Suprapubic skin (tissue), 4 donors: Measurements from ENCODE around the gene ARAP3.

Experiments
- CTCF ChIP-seq, 2 donors: fragments of 200-600 bp in 1 of 2; fragments of 450-650 bp in 1 of 2; sonication (generic) in 1 of 2; IDR thresholded peaks; one replicate each; pipeline ENCODE4 v1.5.1; 2016 to 2019; ENCODE audit warnings: antibody characterized with exemption in 2 of 2, mild to moderate bottlenecking in 1 of 2, moderate library complexity in 1 of 2
- EP300 ChIP-seq: sonication (generic); formaldehyde crosslinking; IDR thresholded peaks from one replicate; pipeline ENCODE4 v1.6.1; 2017; ENCODE audit warnings: antibody characterized with exemption
- POLR2A ChIP-seq, 2 donors: fragments of 450-650 bp; IDR thresholded peaks; one replicate each; pipeline ENCODE4 v1.6.1; 2017; ENCODE audit warnings: antibody characterized with exemption in 2 of 2, mild to moderate bottlenecking in 2 of 2, moderate library complexity in 2 of 2
- POLR2AphosphoS5 ChIP-seq, 3 donors: sonication (generic); formaldehyde crosslinking; IDR thresholded peaks; one replicate each; pipeline ENCODE4 v1.6.1; 2017; ENCODE audit warnings: antibody characterized with exemption in 3 of 3

- TF ChIP-seq CTCF (IDR thresholded peaks at IDR 0.05) (no peak), POLR2A (IDR thresholded peaks at IDR 0.05) (no peak), POLR2AphosphoS5 (IDR thresholded peaks at IDR 0.05) (no peak), EP300 (no peak)
Observed at GRCh38 chr5:141623186-141623585, 58.8 kb downstream of the ARAP3 start.
